ENCODE data around the gene SLC31A2. TPM values are rescaled to one million over a fixed set of nuclear protein-coding genes. Genes with fewer than 3 reads are reported as not detected.
"Not testable (repeated sequence)": the region's sequence is repeated elsewhere in the genome, so short reads cannot be mapped to it uniquely, and the experiment has no call there.

SLC31A2 gene
- total RNA-seq, 1 experiment from 2014 or later, result 88.0 TPM

DNA sequence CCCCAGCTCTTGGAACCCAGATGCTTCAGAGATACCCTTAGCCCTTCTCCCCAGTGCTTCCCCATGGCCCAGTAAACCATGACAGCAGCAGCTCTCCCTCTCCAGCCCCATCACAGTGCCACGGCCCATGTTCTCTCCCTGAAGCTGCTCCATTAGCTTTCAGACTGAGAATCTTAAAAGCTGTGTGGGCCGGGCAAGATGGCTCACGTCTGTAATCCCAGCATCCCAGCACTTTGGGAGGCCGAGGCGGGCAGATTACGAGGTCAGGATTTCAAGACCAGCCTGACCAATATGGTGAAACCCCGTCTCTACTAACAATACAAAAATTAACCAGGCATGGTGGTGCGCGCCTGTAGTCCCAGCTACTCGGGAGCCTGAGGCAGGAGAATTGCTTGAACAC is 1.2 kb upstream of the SLC31A2 start:
- not testable (repeated sequence) for DNase-seq (ENCODE audit: low read depth)

DNA sequence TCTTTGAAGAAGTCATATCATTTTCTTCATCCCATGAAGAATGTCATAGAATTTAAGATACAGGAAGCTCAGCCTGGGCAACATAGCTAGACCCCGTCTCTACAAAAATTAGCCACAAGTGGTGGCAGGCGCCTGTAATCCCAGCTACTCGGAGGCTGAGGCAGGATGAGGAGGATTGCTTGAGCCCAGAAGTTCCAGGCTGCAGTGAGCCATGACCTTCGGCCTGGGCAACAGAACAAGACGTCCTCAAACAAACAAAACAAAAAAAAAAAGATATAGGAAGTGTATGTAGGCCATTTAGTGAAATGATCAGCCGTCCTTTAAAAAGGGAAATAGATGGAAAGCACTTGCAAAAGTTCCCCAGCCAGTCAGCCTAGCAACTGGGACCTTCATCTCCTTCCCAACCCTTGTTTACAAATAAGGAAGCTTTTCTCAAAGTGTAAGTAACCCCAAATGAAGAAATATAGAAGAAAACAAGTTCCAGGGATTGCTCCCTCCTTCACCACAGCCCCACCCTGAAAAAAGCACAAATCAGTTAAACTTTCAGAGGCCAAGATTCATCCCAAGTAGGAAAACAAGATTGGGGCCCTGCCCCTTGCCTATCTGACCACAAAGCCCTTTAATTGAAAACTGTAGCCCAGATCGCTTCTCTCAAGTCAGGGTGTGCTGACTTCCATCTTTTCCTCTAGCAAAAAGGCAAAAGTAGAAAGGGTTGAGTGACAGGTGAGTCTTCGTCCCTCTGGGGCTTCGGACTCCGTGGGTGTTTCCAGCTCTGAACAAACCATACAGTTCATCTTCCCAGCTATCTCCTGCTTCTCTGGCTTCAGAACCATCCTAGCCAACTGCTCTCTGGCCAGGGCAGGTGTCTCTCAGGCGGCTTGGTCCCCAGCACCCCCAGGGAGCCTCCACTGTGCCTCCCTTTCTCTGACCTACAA is 1.2 kb downstream of the SLC31A2 start:
- DNase-seq (ENCODE audit: low read depth), result peak; percentile 29

DNA sequence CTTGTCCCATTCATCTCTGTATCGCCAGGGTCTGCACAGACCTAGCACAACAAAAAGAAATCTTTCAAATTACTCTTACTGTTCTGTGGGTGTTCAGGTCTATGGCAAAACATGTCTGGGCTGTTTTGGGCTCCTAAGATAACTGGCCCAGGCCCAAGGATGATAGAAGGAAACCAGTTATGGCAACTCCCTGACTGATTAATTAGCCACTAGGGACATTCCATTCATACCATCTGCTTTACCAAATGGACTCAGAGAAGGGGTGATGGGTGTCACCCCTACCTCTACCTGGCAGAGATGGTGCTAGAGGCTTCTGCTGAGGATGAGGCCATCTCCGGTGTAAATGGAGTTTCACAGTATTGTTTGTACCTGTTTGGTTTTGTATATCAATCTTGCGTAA is 1.9 kb downstream of the SLC31A2 start:
- DNase-seq (ENCODE audit: low read depth), result peak; percentile 61

DNA sequence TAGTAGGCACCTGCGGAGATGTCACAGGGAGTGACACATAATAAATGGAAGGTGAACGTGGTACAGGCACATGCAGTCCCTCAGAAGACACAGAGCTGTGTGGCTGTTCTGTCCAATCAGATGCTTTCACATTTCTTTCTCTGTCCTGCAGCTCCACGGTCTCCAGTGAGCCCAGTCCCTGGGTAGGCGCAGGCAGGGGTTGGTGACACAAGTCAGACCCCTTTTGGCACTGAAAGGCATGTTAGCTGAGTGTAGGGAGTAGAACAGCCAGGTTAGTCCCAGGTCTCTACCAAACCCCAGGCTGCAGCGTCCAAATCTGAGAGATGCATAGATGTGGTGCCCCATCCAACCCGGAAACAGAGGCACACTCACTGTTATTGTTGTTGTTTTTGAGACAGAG is 2.8 kb downstream of the SLC31A2 start:
- no peak for DNase-seq (ENCODE audit: low read depth)

DNA sequence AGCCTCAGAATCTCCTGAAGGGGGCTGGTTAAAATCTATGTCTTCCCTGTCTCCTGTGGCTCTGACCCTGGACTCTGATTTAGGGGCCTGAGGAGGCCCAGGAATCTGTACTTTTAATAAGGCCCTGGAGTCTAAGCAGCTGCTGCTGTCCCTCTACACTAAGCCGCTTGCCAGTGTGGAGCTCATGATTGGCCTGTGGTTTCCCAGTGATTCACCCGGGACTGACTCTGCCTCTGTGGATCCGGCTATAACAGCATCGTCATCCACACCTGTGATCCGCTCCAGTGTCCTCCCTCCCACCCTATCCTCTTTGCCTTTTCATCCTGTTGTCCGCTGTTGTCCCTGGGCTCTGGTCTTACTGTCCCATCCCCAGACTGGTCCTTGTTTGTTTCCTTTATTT is 3.7 kb downstream of the SLC31A2 start:
- DNase-seq (ENCODE audit: low read depth), result peak; percentile 100

DNA sequence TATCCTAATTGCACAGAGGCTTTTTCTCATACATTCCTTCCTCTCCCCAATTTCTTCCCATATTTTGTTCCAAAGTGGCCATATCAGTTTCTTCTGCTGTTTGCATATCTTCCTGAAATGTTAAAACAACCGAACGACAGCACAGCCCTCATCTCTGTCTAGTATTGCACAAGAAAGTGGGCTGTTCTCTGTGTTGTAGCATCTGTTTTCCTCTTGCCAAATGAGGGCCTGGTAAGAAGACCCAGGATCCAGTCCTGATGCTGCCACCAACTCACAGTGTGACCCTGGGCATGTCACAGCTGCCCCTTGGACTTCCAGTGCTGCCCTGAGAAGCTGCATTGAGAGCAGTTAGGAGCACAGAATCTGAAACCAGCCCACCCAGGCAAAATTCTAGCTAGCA is 4.1 kb downstream of the SLC31A2 start:
- peak; percentile 78 for DNase-seq (ENCODE audit: low read depth)

DNA sequence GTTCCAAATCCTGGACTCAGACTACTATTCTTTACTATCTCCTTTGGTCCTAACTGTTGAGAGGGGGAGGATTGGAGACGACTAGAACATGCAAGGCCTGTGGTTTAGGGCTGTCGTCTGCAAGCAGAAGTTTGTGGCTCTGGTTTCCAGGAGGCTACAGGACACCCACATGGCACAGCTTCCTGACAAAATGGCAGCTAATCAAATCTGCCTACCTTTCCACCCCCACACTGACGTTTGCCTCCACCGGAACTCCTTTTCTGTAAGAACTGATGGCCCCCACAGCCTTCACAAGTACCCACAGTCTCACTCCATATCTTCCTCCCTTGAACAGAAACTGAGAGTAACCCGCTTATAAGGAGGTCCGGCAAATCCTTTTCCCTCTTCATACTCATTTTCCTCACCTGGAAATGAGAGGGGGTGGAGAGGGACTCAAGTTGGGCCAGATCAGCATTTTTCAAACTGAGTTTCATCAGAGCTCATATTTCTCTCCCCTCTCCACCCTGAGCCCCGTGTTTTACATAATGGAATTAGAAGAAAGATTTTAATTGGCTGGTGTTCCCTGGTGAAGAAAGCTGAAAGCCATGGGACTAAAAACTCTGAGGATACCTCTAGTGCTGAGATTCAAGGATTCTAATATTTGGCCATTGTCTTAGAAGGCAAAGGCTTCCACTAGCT is 5.2 kb downstream of the SLC31A2 start:
- DNase-seq (ENCODE audit: low read depth), result peak; percentile 15

DNA sequence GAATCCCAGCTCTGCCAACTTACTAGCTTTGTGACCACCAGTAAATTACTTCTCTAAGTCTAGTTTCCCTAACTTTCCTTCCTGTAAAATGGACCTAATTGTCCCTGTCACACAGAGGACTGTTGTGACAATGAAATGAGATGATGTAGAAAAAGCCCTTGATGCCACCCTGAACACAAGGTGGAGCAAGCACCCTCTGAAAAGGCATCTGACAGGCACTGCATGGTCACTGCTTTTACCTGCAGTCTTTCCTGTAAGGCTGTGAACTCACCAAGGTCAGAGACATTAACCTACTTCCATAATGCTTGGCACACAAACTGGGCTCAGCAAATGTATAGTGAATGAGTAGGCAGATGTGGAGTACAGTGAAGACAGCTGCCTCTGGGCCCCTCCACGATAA is 6.1 kb downstream of the SLC31A2 start:
- DNase-seq (ENCODE audit: low read depth), result no peak

DNA sequence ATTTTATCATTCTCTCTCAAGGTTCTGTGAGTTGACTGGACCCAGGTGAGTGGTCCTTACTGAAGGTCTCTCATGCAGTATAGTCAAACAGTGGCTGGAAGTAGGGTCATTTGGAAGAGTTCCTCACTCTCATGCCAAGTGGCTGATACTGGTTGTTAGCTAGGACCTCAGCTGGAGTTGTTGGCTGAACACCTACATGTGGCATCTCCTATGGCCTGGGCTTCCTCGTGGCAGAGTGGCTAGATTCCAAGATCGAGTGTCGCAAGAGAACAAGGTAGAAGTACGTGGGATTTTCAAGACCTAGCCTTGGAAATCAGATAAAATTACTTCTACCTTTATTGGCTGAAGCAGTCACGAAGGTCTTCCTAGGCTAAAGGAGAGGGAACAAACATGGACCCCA is 7.6 kb downstream of the SLC31A2 start:
- DNase-seq (ENCODE audit: low read depth), result no peak

DNA sequence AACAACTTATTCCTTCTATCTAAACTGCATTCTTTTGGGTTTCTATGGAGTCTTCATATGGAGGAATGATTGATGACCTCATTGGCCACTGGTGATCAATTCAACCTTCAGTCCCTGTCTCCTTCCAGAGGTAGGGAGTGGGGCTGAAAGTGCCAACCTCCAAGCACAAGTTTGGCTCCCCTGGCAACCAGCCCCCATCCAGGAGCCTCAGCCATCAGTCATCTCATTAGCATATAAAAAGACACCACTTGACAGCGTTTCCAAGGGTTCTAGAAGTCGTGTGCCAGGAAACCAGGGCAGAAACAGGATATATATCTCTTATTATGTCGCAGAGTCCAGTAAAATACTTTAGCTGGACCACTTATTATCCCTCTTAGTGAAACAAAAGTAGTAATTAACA is 9.8 kb downstream of the SLC31A2 start:
- no peak for DNase-seq (ENCODE audit: low read depth)

DNA sequence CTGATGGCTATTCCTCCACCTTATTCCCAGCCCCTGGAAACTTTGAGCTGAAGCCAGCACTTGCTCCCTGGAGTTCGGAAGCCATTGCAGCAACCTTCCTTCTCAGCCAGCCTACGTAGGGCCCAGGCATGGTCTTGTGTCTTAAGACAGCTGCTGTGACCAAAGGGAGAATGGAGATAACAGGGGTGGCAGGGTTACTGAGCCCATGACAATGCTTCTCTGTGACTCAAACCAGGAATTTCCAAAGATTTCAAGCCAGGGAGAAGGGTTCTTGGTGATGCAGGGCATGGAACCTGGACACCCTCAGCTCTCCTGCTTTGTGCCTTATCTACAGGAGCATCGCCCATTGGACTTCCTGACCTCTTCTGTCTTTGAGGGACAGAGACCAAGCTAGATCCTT is 12.2 kb downstream of the SLC31A2 start:
- no peak for DNase-seq (ENCODE audit: low read depth)

DNA sequence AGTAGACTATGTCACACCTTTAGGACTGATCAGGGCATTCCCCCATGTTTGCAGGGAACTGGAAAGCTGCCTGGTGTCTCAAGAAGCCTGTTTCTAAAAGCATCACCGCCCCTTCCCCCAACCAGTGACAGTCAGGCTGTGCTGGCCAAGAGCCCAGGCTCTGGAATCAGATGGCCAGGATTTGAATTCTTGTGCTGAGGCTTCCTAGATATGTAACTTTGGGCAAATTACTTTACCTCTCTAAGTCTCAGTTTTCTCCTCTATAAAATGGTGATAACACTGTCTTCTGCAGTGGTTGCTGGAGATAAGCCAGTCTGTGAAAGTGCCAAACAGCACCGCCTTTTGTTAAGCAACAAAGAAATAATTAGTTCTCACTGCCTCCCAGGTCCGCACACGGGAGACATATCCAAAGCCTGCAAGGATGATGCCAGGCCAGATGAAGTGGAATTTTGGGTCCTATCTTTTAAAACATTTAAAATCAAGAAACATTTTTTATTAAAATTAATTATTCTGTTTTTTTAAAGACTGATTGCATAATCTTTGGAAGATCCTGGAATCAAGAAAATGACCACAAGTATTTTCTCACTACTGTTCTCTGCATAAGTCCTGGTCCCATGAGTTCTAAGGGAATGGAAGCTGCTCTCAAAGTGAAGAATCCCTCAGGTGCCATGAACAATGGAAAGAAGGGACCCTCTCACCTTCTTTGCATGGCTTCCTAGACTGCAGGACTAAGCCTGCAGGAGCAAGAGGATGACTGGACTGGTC is 13.9 kb downstream of the SLC31A2 start:
- DNase-seq (ENCODE audit: low read depth), result peak; percentile 34

DNA sequence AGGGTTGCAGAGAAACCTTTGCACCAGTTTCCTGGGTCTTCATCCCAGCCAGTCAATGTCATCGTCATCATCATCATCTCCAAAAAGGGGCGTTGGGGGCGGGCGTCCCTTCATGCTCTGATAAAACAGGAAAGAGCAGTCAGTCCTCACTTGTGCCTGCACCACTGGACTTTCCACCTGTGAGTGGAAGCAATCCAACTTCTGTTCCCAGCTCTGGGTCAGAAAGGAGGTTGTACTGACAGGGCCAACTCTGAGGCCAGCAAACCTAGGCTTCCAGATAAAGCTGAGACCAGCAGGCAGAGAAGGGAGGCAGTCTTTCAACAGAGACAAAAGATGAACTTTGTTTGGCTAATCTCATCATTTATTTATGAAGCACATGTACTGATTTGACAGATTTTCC is 15.2 kb downstream of the SLC31A2 start:
- no peak for DNase-seq (ENCODE audit: low read depth)

DNA sequence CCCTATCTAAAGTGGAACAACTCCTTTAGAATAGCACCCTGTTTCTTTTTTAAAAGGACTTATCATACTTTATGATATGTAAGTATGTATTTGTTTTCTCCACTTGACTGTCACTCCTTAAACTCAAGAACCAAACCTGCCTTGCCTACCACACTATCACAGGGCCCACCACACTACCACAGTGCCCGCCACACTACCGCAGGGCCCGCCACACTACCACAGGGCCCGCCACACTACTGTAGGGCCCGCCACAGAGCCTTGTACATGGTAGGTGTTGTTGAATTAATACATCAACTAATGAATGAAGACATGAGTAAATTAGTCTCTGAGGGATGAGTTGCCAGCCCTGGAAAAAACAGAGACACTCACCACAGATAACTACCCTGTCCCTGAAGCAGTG is 18.0 kb downstream of the SLC31A2 start:
- no peak for DNase-seq (ENCODE audit: low read depth)

DNA sequence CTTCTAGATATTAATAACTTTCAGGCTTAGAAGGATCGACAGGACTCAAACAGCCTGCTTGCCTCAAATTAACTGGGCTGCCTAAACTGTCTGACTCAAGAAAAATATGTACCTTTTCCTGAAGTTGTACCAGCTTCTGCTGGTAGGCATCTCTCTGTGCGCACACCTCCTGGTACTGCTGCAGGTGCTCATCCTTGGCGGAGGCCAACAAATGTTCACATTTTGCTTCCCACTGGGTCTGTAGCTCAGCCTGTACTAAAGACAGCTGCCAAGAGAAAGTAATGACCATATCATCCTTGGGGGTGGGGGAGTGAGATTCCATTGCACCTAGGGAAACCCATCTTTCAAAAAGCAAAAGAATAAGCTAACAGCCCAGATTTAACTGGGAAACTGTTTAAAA is 22.5 kb downstream of the SLC31A2 start:
- DNase-seq (ENCODE audit: low read depth), result no peak

DNA sequence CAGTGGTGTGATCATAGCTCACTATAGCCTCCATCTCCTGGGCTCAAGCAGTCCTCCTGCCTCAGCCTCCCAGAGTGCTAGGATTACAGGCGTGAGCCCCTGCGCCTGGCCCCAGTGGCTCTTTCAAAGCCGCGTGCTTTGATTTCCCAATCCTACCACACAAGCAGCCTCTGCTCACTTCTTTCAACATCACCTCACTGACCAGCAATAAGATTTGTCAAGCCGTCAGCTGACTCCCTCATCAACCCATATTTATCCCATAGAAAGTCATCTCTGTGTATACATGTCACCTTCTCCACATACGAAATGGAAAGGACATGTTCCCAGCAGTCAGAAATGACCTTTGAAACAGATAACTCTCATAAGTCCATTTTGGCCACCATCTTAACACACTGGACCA is 26.0 kb downstream of the SLC31A2 start:
- DNase-seq (ENCODE audit: low read depth), result no peak

DNA sequence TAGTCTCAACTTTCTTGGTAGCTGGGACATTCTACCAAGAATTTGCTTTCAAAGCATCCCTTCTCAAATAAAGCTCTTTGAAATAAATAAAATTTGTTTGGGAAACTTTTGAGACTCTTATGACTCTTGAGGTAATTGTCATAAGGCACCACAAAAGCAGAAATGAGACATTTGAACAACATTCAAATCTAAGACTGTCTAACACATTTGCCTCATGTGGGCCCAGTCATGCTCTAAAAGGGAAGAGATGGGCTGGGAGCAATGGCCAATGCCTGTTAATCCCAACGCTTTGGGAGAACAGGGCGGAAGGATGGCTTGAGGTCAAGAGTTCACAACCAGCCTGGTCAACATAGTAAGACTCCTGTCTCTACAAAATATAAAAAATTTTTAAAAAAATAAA is 26.4 kb downstream of the SLC31A2 start:
- no peak for DNase-seq (ENCODE audit: low read depth)

DNA sequence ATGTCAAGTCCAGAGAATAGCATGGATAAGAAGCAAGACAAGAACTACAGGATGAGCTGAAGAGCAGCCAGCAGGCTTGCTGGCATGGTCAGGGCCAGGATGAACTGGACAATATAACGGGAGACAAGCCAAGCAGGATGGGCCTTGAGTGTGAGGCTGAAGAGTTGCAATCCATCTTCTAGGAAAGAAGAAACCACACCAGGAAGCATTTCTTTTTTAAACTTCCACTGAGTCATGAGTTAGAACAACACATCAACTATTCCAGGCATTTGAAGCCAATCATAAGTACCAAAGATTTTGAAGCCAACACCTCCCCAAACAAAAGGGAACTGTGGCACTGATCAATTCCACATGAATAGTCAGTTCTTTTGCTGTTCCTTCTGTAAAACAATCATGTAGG is 27.3 kb downstream of the SLC31A2 start:
- no peak for DNase-seq (ENCODE audit: low read depth)

DNA sequence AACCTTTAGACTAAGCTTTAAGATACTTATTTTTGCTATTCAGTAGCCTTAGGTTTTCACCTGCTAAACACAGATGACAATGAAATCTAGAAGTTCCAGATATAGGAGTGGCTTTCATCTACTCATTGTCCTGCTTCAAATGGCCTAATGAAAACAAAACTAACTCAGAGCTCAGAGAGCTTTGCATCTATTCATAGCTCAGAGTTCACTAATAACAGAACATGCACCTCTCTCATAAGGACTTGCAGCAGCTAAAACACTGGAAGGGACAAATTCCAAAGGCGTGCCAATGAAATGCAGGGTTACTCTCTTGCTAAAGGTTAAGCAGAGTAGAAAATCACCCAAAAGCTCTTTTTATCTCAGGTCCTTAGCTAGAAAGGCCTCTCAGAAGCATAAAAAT is 29.0 kb downstream of the SLC31A2 start:
- no peak for DNase-seq (ENCODE audit: low read depth)

DNA sequence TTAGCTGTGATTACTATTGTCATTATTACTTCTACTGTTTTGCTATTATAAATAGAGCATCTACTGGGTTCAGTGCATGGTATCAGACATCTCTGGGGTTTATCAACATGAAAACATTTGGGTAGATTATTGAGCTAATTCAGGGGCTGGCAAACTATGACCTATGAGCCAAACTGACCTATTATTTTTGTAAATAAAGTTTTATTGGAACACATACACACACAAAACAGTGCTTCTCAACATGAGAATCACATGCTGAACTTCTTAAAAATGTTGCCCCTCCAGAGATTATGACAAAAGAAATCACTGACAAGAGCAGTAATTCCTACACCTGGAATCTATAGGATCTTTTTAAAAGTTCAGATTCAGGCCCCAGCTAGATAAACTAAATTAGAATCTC is 30.4 kb downstream of the SLC31A2 start:
- no peak for DNase-seq (ENCODE audit: low read depth)

DNA sequence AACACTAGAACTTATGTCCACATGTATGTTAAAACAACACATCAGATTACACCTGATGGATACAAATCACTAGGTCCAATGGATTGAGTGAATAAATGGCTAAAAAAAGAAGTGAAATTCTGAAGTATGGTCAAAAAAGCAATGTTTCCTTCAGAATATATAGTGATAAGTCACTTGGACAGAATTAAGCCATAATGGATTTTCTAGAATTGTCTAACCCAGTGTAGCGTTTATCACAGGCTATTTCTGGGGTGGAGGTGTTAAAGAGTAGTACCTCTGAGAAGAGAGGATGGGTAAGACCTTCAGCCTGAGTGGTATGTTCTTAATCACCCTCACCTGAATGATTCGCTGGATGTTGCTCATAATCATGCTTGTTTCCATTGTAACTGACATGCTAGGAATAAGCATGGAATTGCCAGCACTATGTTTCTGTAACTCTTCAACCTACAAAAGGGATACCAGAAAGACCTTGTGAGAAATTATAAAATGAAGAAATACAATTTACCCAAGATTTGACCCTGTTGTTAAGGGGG is 33.2 kb downstream of the SLC31A2 start:
- DNase-seq (ENCODE audit: low read depth), result no peak

DNA sequence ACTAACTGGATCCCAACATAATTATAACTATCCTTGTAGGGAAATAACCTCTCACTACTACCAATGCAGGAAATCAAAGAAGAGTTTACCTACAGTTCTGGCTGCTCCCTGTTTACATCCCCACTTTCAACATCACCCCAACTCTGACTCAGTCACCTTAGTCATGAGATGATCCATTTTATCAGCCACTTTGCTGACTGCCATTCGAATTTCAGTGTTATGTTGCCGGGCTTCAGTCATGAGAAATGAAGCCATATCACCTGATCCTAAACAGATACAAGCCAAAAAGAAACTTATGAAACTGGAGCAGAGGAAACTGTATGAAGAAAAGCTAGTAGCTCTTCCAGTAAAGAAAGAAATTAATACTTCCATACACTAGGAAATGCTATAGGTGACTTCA is 33.7 kb downstream of the SLC31A2 start:
- DNase-seq (ENCODE audit: low read depth), result peak; percentile 29
